GM19395 (cell line): Measurements from ENCODE around the gene SLC25A29.

ENCODE experiments used
- ATAC-seq: cut with Tn5 transposase; IDR thresholded peaks from one replicate; pipeline ENCODE4 v1.9.1; 2021; ENCODE audit warnings: mild to moderate bottlenecking, moderate library complexity; ENCODE audit not compliant: unreplicated experiment

The SLC25A29 gene

DNA sequence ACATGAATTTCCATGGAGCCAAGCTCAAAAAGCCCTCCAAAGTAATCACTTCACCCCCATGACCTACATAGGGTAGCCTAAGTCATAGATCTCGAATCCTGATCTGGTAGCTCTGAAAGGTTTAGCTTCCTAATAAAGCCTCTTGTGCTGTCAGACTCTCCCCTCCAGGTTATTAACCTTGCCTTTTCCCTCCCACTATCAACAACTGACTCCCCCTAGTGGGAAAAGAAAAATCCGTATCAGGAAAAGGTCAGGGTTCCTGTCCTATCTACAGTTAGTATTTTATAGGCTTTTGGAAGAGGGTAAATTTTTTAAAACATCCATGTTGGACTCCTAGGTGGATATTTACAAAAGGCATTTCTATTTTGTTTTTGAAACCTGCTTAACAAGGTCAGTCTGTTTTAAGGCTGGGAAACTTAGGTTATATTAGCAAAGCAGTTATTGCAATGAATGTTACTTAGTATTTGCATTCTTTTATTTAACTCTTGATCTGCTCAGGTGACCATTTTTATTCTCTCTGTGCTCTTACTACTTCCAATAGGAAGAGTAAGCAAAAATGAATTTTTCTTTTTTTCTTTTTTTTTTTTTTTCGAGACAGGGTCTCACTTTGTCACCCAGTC, 59.3 kb downstream of the SLC25A29 start:
- no peak for ATAC-seq

DNA sequence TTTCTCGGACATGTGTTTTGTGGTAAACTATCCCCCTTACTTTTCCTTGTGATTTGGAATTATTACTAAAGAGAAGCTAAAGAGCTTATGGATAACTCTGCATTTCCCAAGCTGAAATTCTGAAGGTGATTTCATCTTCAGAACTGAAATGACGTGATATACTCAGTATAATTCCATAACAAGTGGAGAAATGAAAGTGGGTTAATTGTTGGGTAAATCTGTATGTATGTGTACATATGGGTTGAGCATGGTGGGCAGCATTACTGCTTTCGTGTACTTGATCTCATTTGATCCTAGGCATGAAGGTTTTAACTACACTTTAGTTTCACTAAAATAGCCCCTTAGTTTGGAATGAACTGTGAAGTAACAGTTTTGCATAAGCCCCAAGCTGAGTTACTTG, 63.2 kb downstream of the SLC25A29 start:
- ATAC-seq, result no peak

GRCh38 chr14:100241279-100241678, 65.0 kb downstream of the SLC25A29 start:
- no peak for ATAC-seq
